Posterior cingulate gyrus (tissue), 11 donors: ENCODE measurements around the gene FMR1.

Experiments
- DNase-seq, 10 donors: peaks; one replicate each; pipeline versions ENCODE4 v3.0.0 to v3.0.0-alpha.2; 2020 to 2021; ENCODE audit warnings: mixed read lengths in 3 of 10
- intact Hi-C: fragments of 100-400 bp; cut with DNase I; formaldehyde crosslinking; loops from one replicate; pipeline ENCODE4 v1.15.1; 2023

The FMR1 gene

DNA sequence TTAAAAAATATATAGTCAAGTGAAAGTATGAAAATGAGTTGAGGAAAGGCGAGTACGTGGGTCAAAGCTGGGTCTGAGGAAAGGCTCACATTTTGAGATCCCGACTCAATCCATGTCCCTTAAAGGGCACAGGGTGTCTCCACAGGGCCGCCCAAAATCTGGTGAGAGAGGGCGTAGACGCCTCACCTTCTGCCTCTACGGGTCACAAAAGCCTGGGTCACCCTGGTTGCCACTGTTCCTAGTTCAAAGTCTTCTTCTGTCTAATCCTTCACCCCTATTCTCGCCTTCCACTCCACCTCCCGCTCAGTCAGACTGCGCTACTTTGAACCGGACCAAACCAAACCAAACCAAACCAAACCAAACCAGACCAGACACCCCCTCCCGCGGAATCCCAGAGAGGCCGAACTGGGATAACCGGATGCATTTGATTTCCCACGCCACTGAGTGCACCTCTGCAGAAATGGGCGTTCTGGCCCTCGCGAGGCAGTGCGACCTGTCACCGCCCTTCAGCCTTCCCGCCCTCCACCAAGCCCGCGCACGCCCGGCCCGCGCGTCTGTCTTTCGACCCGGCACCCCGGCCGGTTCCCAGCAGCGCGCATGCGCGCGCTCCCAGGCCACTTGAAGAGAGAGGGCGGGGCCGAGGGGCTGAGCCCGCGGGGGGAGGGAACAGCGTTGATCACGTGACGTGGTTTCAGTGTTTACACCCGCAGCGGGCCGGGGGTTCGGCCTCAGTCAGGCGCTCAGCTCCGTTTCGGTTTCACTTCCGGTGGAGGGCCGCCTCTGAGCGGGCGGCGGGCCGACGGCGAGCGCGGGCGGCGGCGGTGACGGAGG lies at the start of gene FMR1:
Gene FMR1 (plus strand): TSS at position 728 of the 831 bp plus-strand sequence. CDS start 261 bp downstream, outside the sequence.
- intact Hi-C loops, result no loop called here

DNA sequence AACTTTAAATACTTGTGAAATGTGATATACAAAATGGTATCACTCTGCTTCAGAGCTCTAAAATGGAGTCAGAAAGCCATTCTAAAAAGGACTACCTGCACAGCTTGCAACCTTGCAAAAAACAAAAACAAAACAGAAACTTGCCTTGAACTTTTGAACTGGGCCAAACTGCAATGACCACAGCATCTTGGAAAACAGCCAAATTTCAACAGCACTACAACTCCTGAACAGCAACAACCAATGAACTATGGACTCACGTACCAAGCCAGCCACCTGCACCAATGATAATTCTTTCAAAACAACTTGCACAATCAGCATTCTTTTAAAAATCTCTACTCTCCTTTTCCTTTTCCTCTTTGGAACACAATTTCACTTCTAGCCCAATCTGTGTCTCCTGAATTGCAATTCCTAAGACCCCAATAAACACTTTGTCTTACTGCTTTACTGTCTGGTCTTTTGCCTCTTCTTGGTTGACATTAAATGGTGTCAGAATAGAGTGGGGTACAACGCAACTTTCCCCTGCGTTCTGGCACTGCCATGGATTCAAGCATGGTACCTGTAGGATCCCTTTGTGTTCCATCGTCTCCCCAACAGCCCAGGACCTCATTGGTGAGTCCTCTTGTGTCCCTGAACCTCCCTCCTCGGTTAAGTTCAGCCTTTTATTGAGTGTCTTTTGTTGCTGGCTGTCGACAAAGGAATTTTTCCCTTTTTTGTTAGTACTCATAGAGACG lies 35.7 kb upstream of the FMR1 start:
- DNase-seq, result no peak
- intact Hi-C loops, result no loop called here

More for the DNA sequence above, at the start of gene FMR1:
- DNase-seq, result peak; percentile 83 to 98 (median 86)

DNA sequence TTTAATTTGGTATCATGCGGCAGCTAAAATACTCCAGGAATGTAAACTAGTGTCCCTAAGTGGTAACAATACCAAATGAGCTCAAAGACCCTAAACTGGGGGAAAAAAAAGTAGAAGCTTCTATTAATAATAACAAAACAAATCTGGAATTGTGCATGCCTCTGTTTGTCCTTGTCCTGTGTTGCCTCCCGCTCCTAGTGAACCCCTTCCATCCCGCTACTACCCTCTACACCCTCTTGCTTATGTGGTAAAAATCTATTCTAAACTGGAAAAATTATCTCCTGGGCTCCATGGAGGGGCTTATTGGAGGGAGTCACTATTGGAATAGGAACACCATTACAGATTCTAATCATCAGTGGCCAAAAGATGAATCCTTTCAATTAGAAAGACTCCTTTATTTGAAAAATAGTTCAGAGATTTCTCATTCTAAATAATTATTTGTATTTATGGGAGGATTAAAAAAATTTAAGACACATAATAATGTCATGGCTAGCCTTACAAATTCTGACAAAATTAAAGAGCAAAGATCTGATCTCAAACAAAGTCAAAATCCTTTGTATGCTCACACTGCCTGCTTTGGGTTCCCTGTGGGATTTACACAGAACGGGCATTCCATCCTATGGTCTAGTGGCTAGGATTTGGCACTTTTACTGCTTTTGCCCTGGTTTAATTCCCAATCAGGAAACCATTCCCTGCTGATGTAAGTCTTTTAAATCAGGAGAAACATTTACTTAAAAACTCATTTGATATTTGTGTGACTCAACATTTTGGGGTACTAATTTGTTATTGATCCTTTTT lies 34.7 kb upstream of the FMR1 start:
- intact Hi-C loops, result no loop called here
- DNase-seq, result no peak

DNA sequence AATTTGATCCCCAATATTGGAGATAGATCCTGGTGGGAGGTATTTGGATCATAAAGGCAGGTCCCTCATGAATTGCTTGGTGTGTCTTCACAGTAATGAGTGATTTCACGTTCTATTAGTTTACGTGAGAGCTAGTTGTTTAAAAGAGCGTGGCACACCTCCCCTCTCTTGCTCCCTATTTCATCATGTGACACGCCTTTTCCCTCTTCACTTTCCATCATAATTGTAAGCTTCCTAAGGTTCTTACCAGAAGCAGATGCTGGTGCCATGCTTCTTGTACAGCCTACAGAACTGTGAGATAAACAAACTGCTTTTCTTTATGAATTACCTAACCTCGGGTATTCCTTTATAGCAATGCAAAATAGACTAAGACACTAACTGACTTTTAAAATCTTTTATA lies 34.0 kb upstream of the FMR1 start:
- intact Hi-C loops, result no loop called here
- no peak for DNase-seq

DNA sequence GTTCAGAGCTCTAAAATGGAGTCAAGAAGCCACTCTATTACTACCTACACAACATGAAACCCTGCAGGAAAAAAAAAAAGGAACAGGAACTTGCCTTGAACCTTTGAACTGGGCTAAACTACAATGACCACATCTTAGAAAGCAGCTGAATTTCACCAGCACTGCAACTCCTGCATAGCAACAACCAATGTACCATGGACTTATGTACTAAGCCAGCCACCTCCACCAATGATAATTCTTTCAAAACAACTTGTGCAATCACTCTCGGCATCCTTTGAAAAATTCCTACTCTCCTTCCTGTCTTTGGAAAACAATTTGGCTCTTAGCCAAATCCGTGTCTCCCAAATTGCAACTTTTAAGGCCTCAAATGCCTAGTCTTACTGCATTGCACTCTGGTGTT lies 26.8 kb upstream of the FMR1 start:
- DNase-seq, result no peak
- intact Hi-C loops, result no loop called here

DNA sequence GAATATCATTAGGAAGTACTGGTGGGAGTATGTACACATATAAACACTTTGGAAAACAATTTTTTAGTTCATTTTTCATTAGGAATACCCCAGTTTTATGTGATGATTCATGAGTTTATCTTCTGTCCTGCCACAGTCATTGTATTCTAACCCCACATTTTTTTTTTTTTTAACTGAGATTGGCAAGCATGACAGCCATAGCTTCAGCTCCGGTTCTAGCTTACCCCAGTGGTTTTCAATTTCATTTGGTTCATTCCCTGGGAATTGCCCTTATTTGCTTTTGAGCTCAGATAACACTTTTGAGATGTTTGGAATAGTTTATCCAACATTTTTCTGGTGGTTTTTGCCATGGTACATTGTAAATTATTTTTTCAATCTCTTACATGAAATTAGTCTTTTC lies 21.0 kb upstream of the FMR1 start:
- intact Hi-C loops, result no loop called here

DNA sequence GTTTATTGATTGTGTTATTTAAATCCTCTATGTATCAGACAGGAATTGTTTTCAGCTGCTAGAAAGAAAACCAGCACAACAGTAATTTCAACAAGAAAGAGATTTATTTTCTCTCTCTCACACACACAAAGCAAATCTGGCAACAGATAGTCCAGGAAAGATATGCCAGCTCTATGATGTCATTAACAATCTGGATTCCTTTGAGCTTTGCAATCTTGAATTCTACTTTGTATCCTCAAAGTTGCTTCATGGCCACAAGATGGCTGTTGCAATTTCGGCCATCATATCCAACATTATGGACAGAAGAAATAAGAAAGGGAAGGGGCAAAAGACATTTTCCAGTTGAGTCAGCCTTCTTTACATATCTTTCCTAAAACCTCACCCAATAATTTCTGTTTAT lies 19.8 kb upstream of the FMR1 start:
- intact Hi-C loops, result no loop called here
- no peak for DNase-seq

More for the DNA sequence above, 21.0 kb upstream of the FMR1 start:
- DNase-seq, result no peak

DNA sequence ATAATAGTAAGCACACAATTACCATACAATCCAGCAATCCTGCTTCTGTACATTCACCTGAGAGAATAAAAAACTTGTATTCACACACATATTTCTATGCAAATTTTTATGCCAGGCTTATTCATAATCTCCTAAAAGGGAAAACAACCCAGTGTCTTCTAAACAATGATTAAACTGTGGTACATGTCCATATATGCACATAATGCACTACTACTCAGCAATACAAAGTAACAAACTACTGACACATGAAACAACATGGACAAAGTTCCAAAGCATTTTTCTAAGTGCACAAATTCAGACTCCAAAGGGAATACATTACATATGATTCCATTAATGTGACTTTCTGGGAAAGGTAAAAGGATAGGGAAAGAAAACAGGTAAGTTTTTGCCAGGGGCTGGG lies 18.0 kb upstream of the FMR1 start:
- intact Hi-C loops, result no loop called here

DNA sequence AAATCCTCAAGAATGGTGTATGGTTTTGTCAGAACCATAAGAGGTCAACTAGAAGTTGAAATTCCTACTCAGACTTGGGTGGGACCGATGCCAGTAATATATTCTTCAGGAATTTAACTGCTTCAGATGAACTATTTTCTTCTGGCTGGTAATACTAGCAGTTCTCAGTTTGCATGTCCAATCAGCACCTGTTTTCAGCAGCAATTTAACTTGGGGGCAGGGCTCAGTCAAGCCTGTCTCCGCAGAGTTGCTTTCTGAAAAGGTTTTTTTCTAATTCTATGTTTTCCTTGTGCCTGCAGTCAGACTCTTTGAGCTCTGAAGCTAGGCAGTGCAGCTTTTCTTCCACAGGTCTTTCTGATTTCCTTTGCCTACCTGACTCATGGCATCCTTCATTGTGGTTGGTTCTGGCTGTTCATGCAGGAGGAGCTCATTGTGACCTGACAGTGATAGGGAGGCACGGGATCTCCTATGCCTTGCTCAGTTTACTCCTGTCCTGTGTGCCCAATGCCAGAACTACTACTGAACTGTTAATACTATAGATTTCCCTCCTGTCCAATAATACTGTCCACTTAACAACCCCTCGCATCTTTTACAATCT lies 17.3 kb upstream of the FMR1 start:
- no peak for DNase-seq

More for the DNA sequence above, 18.0 kb upstream of the FMR1 start:
- DNase-seq, result no peak

DNA sequence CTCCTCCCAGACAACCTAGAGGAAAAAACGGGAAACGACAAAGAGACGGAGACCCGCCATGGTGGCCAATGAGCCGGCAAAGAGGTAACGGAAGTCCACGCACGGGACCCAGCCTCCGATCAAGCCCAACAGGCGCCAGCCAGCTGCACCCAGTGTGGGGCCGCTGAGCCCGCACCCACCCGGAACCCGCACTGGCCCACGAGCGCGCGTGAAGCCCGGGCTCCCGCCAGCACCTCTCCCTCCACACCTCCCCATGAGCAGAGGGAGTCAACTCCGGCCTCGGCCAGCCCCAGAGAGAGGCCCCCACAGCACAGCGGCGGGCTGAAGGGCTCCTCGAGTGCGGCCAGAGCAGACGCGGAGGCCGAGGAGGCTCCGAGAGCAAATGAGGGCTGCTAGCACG lies 14.6 kb upstream of the FMR1 start:
- DNase-seq, result peak in 3 of 10 donors; percentile 51 to 77 (median 67)
- intact Hi-C loops, result no loop called here

More for the DNA sequence above, 17.3 kb upstream of the FMR1 start:
- intact Hi-C loops, result no loop called here

DNA sequence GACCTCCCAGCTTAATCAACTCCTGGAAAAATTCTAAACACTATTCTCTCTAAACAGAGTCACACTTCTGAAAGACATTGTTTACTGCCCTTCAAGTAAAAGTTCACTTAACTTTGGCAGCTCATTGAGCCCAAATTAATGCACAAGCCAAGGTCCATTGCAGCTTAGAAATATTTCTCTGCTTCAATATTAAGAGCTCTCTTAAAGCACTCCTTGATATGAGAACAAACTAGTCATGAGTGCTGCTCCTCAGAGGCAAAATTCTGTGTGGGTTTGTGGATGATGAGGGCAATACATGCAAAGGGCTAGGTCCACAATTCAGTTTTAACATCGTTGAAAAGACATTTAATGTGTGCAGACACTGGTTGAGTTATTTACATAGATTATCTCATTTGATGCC lies 12.8 kb upstream of the FMR1 start:
- intact Hi-C loops, result no loop called here
- DNase-seq, result no peak

DNA sequence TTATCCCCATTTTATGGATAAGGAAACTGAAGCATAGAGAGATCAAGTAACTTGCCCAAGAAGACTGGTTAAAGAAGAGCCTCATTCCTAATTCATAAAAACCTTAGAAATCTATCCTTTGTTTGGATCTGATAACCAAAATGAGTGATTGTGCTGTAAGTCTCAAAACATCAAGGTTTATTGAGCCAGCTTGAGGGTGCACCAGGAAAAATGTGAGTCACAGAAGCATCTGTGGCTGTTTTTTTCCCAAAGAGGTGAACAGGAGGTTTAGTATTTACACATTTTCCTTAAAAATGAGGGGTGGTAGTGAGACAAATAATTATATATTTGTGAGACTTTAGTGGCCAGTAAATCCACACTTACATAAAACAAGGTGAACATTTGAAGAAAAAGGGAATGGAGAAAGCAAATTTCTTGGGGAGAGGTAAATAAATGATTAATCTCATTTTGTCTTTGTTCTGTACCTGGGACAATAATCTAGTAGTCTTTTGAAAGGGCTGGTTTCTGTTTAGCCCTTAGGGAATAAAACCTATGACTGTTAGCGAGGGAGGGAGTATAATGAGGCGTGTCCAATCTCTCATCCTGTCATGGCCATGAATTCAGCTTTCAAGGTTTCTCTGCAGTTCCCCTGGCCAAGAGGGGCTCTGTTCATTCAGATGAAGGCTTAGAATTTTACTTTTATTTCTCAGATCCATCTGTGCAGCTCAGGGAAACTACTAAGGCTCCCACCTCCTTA lies 12.2 kb upstream of the FMR1 start:
- no peak for DNase-seq
- intact Hi-C loops, result no loop called here

DNA sequence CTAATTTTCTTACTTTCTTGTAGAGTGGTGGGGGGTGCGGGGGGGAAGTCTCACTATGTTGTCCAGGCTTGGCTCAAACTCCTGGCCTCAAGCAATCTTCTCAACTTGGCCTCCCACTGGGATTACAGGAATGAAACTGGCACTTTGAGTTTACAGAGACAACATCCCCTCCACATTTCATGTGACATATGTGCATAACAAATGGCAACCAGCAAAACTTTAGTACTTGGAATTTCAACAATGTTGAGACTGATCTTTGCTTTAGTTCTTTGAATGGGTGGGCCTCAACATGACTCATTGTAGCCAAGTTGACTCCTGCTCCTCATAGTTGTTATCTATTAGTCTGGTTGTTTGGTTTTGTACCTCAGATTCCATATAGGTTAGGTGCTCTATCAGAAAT lies 11.4 kb upstream of the FMR1 start:
- DNase-seq, result no peak
- intact Hi-C loops, result no loop called here

DNA sequence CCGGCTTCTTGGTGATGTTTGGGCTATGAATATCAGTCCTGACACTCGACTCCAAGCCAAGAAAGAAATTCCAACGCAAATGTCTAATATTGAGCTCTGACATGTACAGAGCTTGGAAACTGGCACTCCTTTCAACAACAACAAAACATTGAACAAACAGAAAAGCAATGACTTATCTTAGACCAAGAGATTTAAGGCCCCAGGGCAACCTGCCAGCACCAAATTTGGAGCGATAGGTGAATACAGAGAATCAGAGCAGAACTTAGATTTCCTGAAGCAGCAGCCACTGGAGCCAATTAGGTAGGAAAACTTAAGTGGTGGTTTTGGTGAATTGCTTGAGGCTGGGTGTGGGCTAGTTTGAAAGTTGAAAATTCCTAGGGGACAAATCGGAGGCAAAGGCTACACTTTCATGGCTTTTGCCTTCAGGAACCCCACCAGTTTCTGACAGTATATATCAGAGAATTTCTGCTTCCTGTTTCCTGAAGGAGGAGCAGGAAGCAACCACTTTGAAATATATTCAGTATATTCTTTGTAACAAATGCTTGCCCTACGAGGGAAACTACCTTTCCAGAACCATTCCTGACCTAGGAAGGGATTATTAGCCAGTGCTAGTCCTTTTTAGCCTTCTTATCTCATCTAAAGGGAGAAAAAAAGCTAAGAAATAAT lies 10.1 kb upstream of the FMR1 start:
- intact Hi-C loops, result no loop called here
- no peak for DNase-seq

DNA sequence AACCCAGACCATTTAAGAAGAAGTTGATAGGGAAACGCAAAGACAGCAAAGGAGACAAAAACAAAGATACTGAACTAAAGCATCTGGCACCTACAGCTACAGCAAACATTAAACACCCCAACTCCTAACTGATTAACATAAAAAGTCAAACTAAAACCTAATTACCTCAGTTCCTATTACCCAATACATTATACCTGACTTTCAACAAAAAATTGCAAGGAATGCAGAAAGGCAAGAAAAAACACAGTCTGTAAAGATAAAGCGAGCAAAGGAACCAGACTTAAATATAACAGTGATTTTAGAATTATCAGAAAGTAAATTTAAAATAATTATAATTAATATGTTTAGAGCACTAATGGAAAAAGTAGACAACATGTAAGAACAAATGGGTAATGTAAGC lies 9.4 kb upstream of the FMR1 start:
- DNase-seq, result no peak
- intact Hi-C loops, result no loop called here

DNA sequence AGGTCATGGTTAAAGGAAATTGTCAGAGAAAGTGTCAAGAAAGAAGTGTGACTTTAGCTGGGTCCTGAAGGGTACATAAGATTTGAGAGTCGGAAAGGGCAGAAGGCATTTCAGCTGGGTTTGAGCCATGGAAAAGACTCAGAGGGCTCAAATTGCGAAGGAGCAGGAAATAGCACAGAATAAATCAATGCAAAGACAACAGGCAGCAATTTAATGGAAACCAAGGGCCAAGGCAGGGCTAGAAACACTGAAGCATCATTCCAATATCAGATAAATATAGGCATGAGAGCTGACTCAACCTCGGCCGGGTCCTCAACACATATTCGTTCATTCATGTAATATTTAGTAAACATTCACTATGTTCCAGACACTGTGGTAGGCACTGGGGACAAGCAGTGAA lies 3.6 kb upstream of the FMR1 start:
- DNase-seq, result no peak
- intact Hi-C loops, result no loop called here

DNA sequence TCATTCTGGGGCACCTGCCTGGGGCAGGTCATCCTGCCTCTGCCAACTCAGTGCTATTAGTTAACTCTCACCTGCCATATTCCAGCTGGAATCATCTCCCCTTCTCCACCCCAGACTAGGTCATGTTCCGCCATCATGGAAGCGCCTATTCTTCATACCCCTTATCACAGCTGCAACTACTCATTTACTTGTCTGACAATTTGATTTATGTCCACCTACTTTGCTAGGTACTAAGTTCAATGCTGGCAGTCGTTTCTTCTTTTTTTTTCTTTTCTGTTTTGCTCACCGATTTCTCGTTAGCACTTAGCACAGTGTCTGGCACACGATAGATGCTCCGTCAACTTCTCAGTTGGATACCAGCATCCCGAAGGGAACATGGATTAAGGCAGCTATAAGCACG lies 1.1 kb upstream of the FMR1 start:
- intact Hi-C loops, result no loop called here
- DNase-seq, result no peak

DNA sequence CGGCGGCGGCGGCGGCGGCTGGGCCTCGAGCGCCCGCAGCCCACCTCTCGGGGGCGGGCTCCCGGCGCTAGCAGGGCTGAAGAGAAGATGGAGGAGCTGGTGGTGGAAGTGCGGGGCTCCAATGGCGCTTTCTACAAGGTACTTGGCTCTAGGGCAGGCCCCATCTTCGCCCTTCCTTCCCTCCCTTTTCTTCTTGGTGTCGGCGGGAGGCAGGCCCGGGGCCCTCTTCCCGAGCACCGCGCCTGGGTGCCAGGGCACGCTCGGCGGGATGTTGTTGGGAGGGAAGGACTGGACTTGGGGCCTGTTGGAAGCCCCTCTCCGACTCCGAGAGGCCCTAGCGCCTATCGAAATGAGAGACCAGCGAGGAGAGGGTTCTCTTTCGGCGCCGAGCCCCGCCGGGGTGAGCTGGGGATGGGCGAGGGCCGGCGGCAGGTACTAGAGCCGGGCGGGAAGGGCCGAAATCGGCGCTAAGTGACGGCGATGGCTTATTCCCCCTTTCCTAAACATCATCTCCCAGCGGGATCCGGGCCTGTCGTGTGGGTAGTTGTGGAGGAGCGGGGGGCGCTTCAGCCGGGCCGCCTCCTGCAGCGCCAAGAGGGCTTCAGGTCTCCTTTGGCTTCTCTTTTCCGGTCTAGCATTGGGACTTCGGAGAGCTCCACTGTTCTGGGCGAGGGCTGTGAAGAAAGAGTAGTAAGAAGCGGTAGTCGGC lies 528 bp downstream of the FMR1 start:
- peak in 8 of 10 donors; percentile 4 to 85 (median 26) for DNase-seq
- intact Hi-C loops, result no loop called here

DNA sequence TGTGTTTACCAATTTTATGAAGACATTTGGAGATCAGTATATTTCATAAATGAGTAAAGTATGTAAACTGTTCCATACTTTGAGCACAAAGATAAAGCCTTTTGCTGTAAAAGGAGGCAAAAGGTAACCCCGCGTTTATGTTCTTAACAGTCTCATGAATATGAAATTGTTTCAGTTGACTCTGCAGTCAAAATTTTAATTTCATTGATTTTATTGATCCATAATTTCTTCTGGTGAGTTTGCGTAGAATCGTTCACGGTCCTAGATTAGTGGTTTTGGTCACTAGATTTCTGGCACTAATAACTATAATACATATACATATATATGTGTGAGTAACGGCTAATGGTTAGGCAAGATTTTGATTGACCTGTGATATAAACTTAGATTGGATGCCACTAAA lies 1.9 kb downstream of the FMR1 start:
- DNase-seq, result no peak
- intact Hi-C loops, result no loop called here
